DND-41 (cell line): ENCODE data around the gene DHRSX.

Experiments used
- CTCF ChIP-seq: IDR thresholded peaks from 2 replicates; pipeline ENCODE4 v1.5.1; 2012; ENCODE audit warnings: borderline replicate concordance, low read length, moderate library complexity, mild to moderate bottlenecking; ENCODE audit not compliant: poor library complexity, severe bottlenecking; ENCODE audit errors: extremely low read depth
- EZH2 ChIP-seq: IDR thresholded peaks from 3 replicates; pipeline ENCODE4 v1.6.1; 2012; ENCODE audit warnings: borderline replicate concordance, low read depth, mild to moderate bottlenecking, moderate library complexity, low read length, inconsistent platforms; ENCODE audit not compliant: severe bottlenecking

- TF ChIP-seq CTCF: no peak
- no peak for TF ChIP-seq EZH2
These were observed 216.6 kb downstream of the DHRSX start for GRCh38 chrX:2284133-2284532.
